ENCODE results near the gene RARS2.
A peak's percentile ranks its signal among the peaks of the same experiment; 100 is the strongest.

The RARS2 gene

GRCh38 chr6:87628424-87628823 lies 38.6 kb upstream of the RARS2 start:
- Histone ChIP-seq H2AFZ (ENCODE audit: low read length) (no peak overlapping the region), H3K9me2 (replicated peaks; ENCODE audit: insufficient read depth, low read length) (no peaks in the 10 kb centered on the region), H3K4me3 (ENCODE audit: low read length) (no peak overlapping the region), H3K4me2 (ENCODE audit: low read depth, low read length) (no peak overlapping the region), H3K9ac (ENCODE audit: low read length) (no peak overlapping the region), H3F3A (ENCODE audit: insufficient read depth, low read length) (no peaks in the 10 kb centered on the region), H3K27me3 (replicated peaks; ENCODE audit: insufficient read depth, low read length) (no peaks in the 10 kb centered on the region), H4K20me1 (ENCODE audit: insufficient read depth, low read length) (no peaks in the 10 kb centered on the region), H3K36me3 (replicated peaks; ENCODE audit: insufficient read depth, low read length) (no peaks in the 10 kb centered on the region), H3K9me3 (replicated peaks; ENCODE audit: insufficient read depth, low read length) (no peaks in the 10 kb centered on the region), H3K79me2 (ENCODE audit: low read length) (no peaks in the 10 kb centered on the region), H3K27ac (ENCODE audit: low read length) (no peak overlapping the region), H3K4me1 (ENCODE audit: low read length) (peaks cover 8% of the 10 kb centered on the region)
- TF ChIP-seq EZH2phosphoT487 (IDR thresholded peaks at IDR 0.05; ENCODE audit: low read length) (no peak), EZH2 (optimal IDR thresholded peaks at IDR 0.05; ENCODE audit: low read depth, low read length) (no peak), CTCF (IDR thresholded peaks at IDR 0.05; ENCODE audit: low read length) (no peak)
- no peak for DNase-seq

DNA sequence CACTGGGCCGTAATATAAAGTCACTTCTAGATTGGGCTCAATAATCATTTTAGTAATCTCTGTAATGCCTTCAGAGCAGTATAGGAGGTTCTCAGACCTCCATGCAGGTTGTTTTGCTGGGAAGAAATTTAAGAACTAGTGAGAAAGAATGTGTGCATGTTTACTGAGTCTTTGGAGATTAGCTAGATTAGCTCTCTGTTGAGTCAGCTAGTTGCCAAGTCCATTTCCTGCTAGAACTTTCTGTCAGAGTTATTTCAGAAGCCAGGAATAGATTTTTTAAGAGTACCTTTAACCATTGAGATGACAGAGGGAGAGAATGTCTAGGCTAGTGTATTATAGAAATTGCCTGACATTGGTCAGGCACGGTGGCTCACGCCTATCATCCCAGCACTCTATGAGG lies 33.5 kb upstream of the RARS2 start:
- Histone ChIP-seq H3K36me3 (replicated peaks; ENCODE audit: insufficient read depth, low read length) (no peaks in the 10 kb centered on the region; the same call in 1 of the 2 replicates), H3K9me2 (replicated peaks; ENCODE audit: insufficient read depth, low read length) (no peaks in the 10 kb centered on the region), H3K79me2 (ENCODE audit: low read length) (no peaks in the 10 kb centered on the region), H3K9me3 (replicated peaks; ENCODE audit: insufficient read depth, low read length) (no peaks in the 10 kb centered on the region), H3K27me3 (replicated peaks; ENCODE audit: insufficient read depth, low read length) (no peaks in the 10 kb centered on the region), H4K20me1 (ENCODE audit: insufficient read depth, low read length) (no peaks in the 10 kb centered on the region), H3K4me3 (ENCODE audit: low read length) (no peak overlapping the region), H3K27ac (ENCODE audit: low read length) (peak overlapping the region; percentile 65; the same call in 1 of the 2 replicates), H3K4me2 (ENCODE audit: low read depth, low read length) (peak overlapping the region; percentile 28; the same call in 1 of the 2 replicates), H3K9ac (ENCODE audit: low read length) (no peak overlapping the region), H3K4me1 (ENCODE audit: low read length) (peaks cover 44% of the 10 kb centered on the region), H3F3A (ENCODE audit: insufficient read depth, low read length) (peaks cover 11% of the 10 kb centered on the region; the same call in 1 of the 2 replicates), H2AFZ (ENCODE audit: low read length) (no peak overlapping the region)
- TF ChIP-seq EZH2 (optimal IDR thresholded peaks at IDR 0.05; ENCODE audit: low read depth, low read length) (no peak), CTCF (IDR thresholded peaks at IDR 0.05; ENCODE audit: low read length) (no peak), EZH2phosphoT487 (IDR thresholded peaks at IDR 0.05; ENCODE audit: low read length) (no peak)
- DNase-seq: peak; percentile 70

GRCh38 chr6:87618531-87618930 lies 28.7 kb upstream of the RARS2 start:
- Histone ChIP-seq H3K4me3 (ENCODE audit: low read length) (no peak overlapping the region), H3K9me3 (replicated peaks; ENCODE audit: insufficient read depth, low read length) (no peaks in the 10 kb centered on the region), H3K4me2 (ENCODE audit: low read depth, low read length) (no peak overlapping the region), H2AFZ (ENCODE audit: low read length) (no peak overlapping the region), H3K9me2 (replicated peaks; ENCODE audit: insufficient read depth, low read length) (no peaks in the 10 kb centered on the region), H3K4me1 (ENCODE audit: low read length) (peaks cover 37% of the 10 kb centered on the region), H3K79me2 (ENCODE audit: low read length) (no peaks in the 10 kb centered on the region), H3K27me3 (replicated peaks; ENCODE audit: insufficient read depth, low read length) (no peaks in the 10 kb centered on the region), H3K27ac (ENCODE audit: low read length) (no peak overlapping the region), H3F3A (ENCODE audit: insufficient read depth, low read length) (peaks cover 11% of the 10 kb centered on the region; the same call in 1 of the 2 replicates), H3K36me3 (replicated peaks; ENCODE audit: insufficient read depth, low read length) (no peaks in the 10 kb centered on the region; the same call in 1 of the 2 replicates), H4K20me1 (ENCODE audit: insufficient read depth, low read length) (no peaks in the 10 kb centered on the region), H3K9ac (ENCODE audit: low read length) (no peak overlapping the region)
- no peak for DNase-seq
- TF ChIP-seq EZH2 (optimal IDR thresholded peaks at IDR 0.05; ENCODE audit: low read depth, low read length): no peak
- TF ChIP-seq CTCF (IDR thresholded peaks at IDR 0.05; ENCODE audit: low read length): no peak
- TF ChIP-seq EZH2phosphoT487 (IDR thresholded peaks at IDR 0.05; ENCODE audit: low read length): no peak

Measured in MM.1S (cell line).